CD4-positive, CD25-positive, alpha-beta regulatory T cell (primary cell): Measurements from ENCODE around the gene DGKB. TPM values are rescaled to one million over a fixed set of nuclear protein-coding genes. Genes with fewer than 3 reads are reported as not detected.

Experiments
- ATAC-seq, 2 donors: fragments of 150-1000 bp; cut with Tn5 transposase; one replicate each; pipeline ENCODE4 v1.10.0; 2021; ENCODE audit warnings: low read depth in 2 of 2, moderate number of reproducible peaks in 2 of 2, moderate library complexity in 1 of 2
- DNase-seq, 3 donors: peaks; one replicate each; pipeline versions ENCODE4 v3.0.0 to v3.0.0-alpha.2; 2012 to 2022; ENCODE audit warnings: mixed read lengths in 1 of 3
- H3K27ac ChIP-seq: one replicate; pipeline ENCODE4 v1.7.0; 2013; ENCODE audit warnings: mild to moderate bottlenecking, low read length; ENCODE audit not compliant: insufficient read depth, poor library complexity, severe bottlenecking
- H3K27me3 ChIP-seq: one replicate; pipeline ENCODE4 v1.7.0; 2013; ENCODE audit warnings: low read length; ENCODE audit not compliant: control insufficient read depth, insufficient read depth
- H3K36me3 ChIP-seq: one replicate; pipeline ENCODE4 v1.7.0; 2013; ENCODE audit warnings: mild to moderate bottlenecking, low read length, moderate library complexity; ENCODE audit not compliant: control insufficient read depth, insufficient read depth
- H3K4me1 ChIP-seq: 2 replicates; pipeline ENCODE4 v1.7.0; 2013; ENCODE audit warnings: mild to moderate bottlenecking, low read length; ENCODE audit not compliant: insufficient read depth, control insufficient read depth, poor library complexity, severe bottlenecking
- H3K4me3 ChIP-seq: one replicate; pipeline ENCODE4 v1.7.0; 2013; ENCODE audit warnings: low read depth, mild to moderate bottlenecking, low read length, moderate library complexity
- H3K9me3 ChIP-seq, 2 experiments: 1 replicate in 1 of 2; 2 replicates in 1 of 2; pipeline ENCODE4 v1.7.0; 2013; ENCODE audit warnings: low read length in 2 of 2, mild to moderate bottlenecking in 1 of 2, moderate library complexity in 1 of 2; ENCODE audit not compliant: control insufficient read depth in 2 of 2
- H3K27ac Mint-ChIP-seq, 3 donors: one replicate each; pipeline ENCODE4 v1.8.0; 2020 to 2022; ENCODE audit warnings: mild to moderate bottlenecking in 3 of 3, mixed read lengths in 3 of 3, moderate library complexity in 2 of 3
- H3K27me3 Mint-ChIP-seq: one replicate; pipeline ENCODE4 v1.8.0; 2022; ENCODE audit warnings: mild to moderate bottlenecking, mixed read lengths
- H3K36me3 Mint-ChIP-seq: one replicate; pipeline ENCODE4 v1.8.0; 2020; ENCODE audit warnings: mixed read lengths
- H3K4me1 Mint-ChIP-seq, 4 donors: one replicate each; pipeline ENCODE4 v1.8.0; 2020 to 2022; ENCODE audit warnings: mixed read lengths in 4 of 4, mild to moderate bottlenecking in 1 of 4
- H3K4me3 Mint-ChIP-seq, 4 donors: one replicate each; pipeline ENCODE4 v1.8.0; 2020 to 2022; ENCODE audit warnings: mild to moderate bottlenecking in 4 of 4, mixed read lengths in 4 of 4, moderate library complexity in 3 of 4
- H3K9me3 Mint-ChIP-seq, 7 donors: one replicate each; pipeline ENCODE4 v1.8.0; 2020 to 2022; ENCODE audit warnings: mixed read lengths in 7 of 7, mild to moderate bottlenecking in 3 of 7, moderate library complexity in 2 of 7
- polyA plus RNA-seq, 4 donors: library from polyadenylated mRNA; unstranded; fragments of 300-500 nt; fragmentation: Illumina TruSeq; gene quantifications; one replicate each; pipeline ENCODE4 v1.2.3, GENCODE V29; 2021
- total RNA-seq: library from RNA; stranded (reverse); gene quantifications from one replicate; pipeline ENCODE4 v1.2.3, GENCODE V29; 2022

DGKB gene
- total and polyA plus RNA-seq, 5 donors from 2014 or later = not detected

- Mint-ChIP-seq H3K9me3 (peaks cover 0 to 5% (median 2%) of the 10 kb centered on the region in 7 donors), H3K4me1 (no peaks in the 10 kb centered on the region), H3K27ac (peak overlapping the region in 1 of 3 donors; percentile 10), H3K36me3 (no peaks in the 10 kb centered on the region), H3K27me3 (no peaks in the 10 kb centered on the region), H3K4me3 (no peak overlapping the region)
- DNase-seq = no peak
- H3K4me1 ChIP-seq = no peaks in the 10 kb centered on the region
- peaks cover 0 to 2% of the 10 kb centered on the region in 2 experiments for H3K9me3 ChIP-seq
- no peak overlapping the region for H3K27ac ChIP-seq
- ATAC-seq = no peak
- H3K4me3 ChIP-seq = no peak overlapping the region
- H3K27me3 ChIP-seq = no peaks in the 10 kb centered on the region
- H3K36me3 ChIP-seq = no peaks in the 10 kb centered on the region
These were observed 299.7 kb downstream of the DGKB start for GRCh38 chr7:14602851-14603250.

GRCh38 chr7:14600766-14601367 is 301.7 kb downstream of the DGKB start:
- Mint-ChIP-seq H3K4me3 (no peak overlapping the region), H3K9me3 (peaks cover 0 to 5% (median 2%) of the 10 kb centered on the region in 7 donors), H3K27me3 (no peaks in the 10 kb centered on the region), H3K4me1 (no peaks in the 10 kb centered on the region), H3K36me3 (no peaks in the 10 kb centered on the region), H3K27ac (no peak overlapping the region)
- ATAC-seq = no peak
- H3K27ac ChIP-seq = no peak overlapping the region
- no peak for DNase-seq
- no peak overlapping the region for H3K4me3 ChIP-seq
- H3K36me3 ChIP-seq = no peaks in the 10 kb centered on the region
- no peaks in the 10 kb centered on the region for H3K4me1 ChIP-seq
- peaks cover 0 to 2% of the 10 kb centered on the region in 2 experiments for H3K9me3 ChIP-seq
- H3K27me3 ChIP-seq = no peaks in the 10 kb centered on the region

- H3K4me1 Mint-ChIP-seq = no peaks in the 10 kb centered on the region
- DNase-seq = no peak
- H3K4me3 ChIP-seq = no peak overlapping the region
- H3K27me3 Mint-ChIP-seq = no peaks in the 10 kb centered on the region
- no peaks in the 10 kb centered on the region for H3K4me1 ChIP-seq
- no peak overlapping the region for H3K27ac Mint-ChIP-seq
- no peak overlapping the region for H3K4me3 Mint-ChIP-seq
- no peaks in the 10 kb centered on the region for H3K36me3 ChIP-seq
- no peak for ATAC-seq
- H3K36me3 Mint-ChIP-seq = no peaks in the 10 kb centered on the region
- H3K27me3 ChIP-seq = no peaks in the 10 kb centered on the region
- H3K9me3 ChIP-seq = peaks cover 0 to 2% of the 10 kb centered on the region in 2 experiments
- H3K9me3 Mint-ChIP-seq = peaks cover 0 to 5% (median 2%) of the 10 kb centered on the region in 7 donors
- H3K27ac ChIP-seq = no peak overlapping the region
These were observed 303.6 kb downstream of the DGKB start for GRCh38 chr7:14598978-14599377.

GRCh38 chr7:14596421-14596820 is 306.1 kb downstream of the DGKB start:
- DNase-seq = no peak
- no peaks in the 10 kb centered on the region for H3K27me3 Mint-ChIP-seq
- Histone ChIP-seq H3K4me3 (no peak overlapping the region), H3K9me3 (peaks cover 0 to 2% of the 10 kb centered on the region in 2 experiments), H3K27ac (no peak overlapping the region), H3K4me1 (no peaks in the 10 kb centered on the region), H3K36me3 (no peaks in the 10 kb centered on the region), H3K27me3 (no peaks in the 10 kb centered on the region)
- no peak overlapping the region for H3K4me3 Mint-ChIP-seq
- no peak overlapping the region for H3K27ac Mint-ChIP-seq
- no peaks in the 10 kb centered on the region for H3K36me3 Mint-ChIP-seq
- H3K4me1 Mint-ChIP-seq = no peaks in the 10 kb centered on the region
- peaks cover 0 to 3% (median 2%) of the 10 kb centered on the region in 7 donors for H3K9me3 Mint-ChIP-seq
- ATAC-seq = no peak

GRCh38 chr7:14590206-14590605 is 312.3 kb downstream of the DGKB start:
- Mint-ChIP-seq H3K27me3 (no peaks in the 10 kb centered on the region), H3K36me3 (no peaks in the 10 kb centered on the region), H3K27ac (no peak overlapping the region), H3K9me3 (peaks cover 1 to 10% (median 4%) of the 10 kb centered on the region in 7 donors), H3K4me3 (no peak overlapping the region), H3K4me1 (no peaks in the 10 kb centered on the region)
- ATAC-seq = no peak
- Histone ChIP-seq H3K27me3 (no peaks in the 10 kb centered on the region), H3K4me1 (no peaks in the 10 kb centered on the region), H3K9me3 (peaks cover 0 to 2% of the 10 kb centered on the region in 2 experiments), H3K4me3 (no peak overlapping the region), H3K27ac (no peak overlapping the region), H3K36me3 (no peaks in the 10 kb centered on the region)
- no peak for DNase-seq

GRCh38 chr7:14585232-14585631 is 317.3 kb downstream of the DGKB start:
- DNase-seq (no peak), ATAC-seq (no peak)
- H3K27ac ChIP-seq = no peak overlapping the region
- H3K36me3 ChIP-seq = no peaks in the 10 kb centered on the region
- no peaks in the 10 kb centered on the region for H3K27me3 ChIP-seq
- peaks cover 0 to 2% of the 10 kb centered on the region in 2 experiments for H3K9me3 ChIP-seq
- Mint-ChIP-seq H3K9me3 (peaks cover 0 to 18% (median 4%) of the 10 kb centered on the region in 7 donors), H3K4me3 (no peak overlapping the region), H3K27me3 (no peaks in the 10 kb centered on the region), H3K4me1 (no peaks in the 10 kb centered on the region), H3K27ac (no peak overlapping the region), H3K36me3 (no peaks in the 10 kb centered on the region)
- H3K4me3 ChIP-seq = no peak overlapping the region
- no peaks in the 10 kb centered on the region for H3K4me1 ChIP-seq

GRCh38 chr7:14583518-14583917 is 319.0 kb downstream of the DGKB start:
- Histone ChIP-seq H3K36me3 (no peaks in the 10 kb centered on the region), H3K4me3 (no peak overlapping the region), H3K27me3 (no peaks in the 10 kb centered on the region), H3K27ac (no peak overlapping the region), H3K4me1 (no peaks in the 10 kb centered on the region), H3K9me3 (peaks cover 0 to 2% of the 10 kb centered on the region in 2 experiments)
- Mint-ChIP-seq H3K27ac (no peak overlapping the region), H3K27me3 (no peaks in the 10 kb centered on the region), H3K36me3 (no peaks in the 10 kb centered on the region), H3K4me1 (no peaks in the 10 kb centered on the region), H3K9me3 (peaks cover 0 to 20% (median 2%) of the 10 kb centered on the region in 7 donors), H3K4me3 (no peak overlapping the region)
- ATAC-seq = no peak
- DNase-seq = no peak

GRCh38 chr7:14582010-14582409 is 320.5 kb downstream of the DGKB start:
- Histone ChIP-seq H3K36me3 (no peaks in the 10 kb centered on the region), H3K27me3 (no peaks in the 10 kb centered on the region), H3K4me3 (no peak overlapping the region), H3K9me3 (no peaks in the 10 kb centered on the region), H3K4me1 (no peaks in the 10 kb centered on the region), H3K27ac (no peak overlapping the region)
- ATAC-seq (no peak), DNase-seq (no peak)
- no peaks in the 10 kb centered on the region for H3K36me3 Mint-ChIP-seq
- no peak overlapping the region for H3K27ac Mint-ChIP-seq
- no peaks in the 10 kb centered on the region for H3K27me3 Mint-ChIP-seq
- no peak overlapping the region for H3K4me3 Mint-ChIP-seq
- H3K4me1 Mint-ChIP-seq = no peaks in the 10 kb centered on the region
- H3K9me3 Mint-ChIP-seq = peaks cover 0 to 20% (median 2%) of the 10 kb centered on the region in 7 donors
